Dedifferentiated amniotic fluid mesenchymal stem cell (primary cell): ENCODE results near the gene NPBWR2.
"Not testable (repeated sequence)": the region's sequence is repeated elsewhere in the genome, so short reads cannot be mapped to it uniquely, and the experiment has no call there.

Experiments
- DNase-seq: peaks from one replicate; pipeline ENCODE4 v3.0.0-alpha.2; 2016; ENCODE audit errors: extremely low spot score

NPBWR2 gene

DNA sequence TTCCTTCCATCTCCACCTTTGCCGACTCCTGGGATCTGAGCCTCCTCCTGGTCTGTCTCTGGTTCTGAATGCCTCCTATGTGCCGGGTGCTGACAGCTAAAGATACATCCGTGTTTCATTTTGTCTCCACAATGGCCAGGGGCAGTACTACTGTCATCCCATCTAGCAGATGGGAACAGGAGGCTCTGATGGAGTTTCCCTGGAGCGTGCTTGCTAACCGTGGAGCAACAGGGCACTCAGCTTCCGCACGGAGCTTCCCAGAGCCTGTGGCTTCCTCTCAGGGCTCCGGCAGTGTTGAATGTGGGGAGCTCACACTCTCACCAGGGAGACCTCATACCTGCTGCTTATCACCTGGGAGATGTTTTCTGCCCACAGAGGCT, 11.9 kb upstream of the NPBWR2 start:
- DNase-seq, result no peak

DNA sequence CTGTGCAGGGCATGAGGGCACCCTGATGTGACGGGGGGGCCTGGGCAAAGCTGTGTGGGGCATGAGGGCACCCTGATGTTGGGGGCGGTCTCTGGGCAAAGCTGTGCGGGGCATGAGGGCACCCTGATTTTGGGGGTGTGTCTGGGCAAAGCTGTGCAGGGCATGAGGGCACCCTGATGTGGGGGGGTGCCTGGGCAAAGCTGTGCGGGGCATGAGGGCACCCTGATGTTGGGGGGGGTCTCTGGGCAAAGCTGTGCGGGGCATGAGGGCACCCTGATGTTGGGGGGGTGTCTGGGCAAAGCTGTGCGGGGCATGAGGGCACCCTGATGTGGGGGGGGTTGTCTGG, 10.0 kb upstream of the NPBWR2 start:
- DNase-seq, result not testable (repeated sequence)

DNA sequence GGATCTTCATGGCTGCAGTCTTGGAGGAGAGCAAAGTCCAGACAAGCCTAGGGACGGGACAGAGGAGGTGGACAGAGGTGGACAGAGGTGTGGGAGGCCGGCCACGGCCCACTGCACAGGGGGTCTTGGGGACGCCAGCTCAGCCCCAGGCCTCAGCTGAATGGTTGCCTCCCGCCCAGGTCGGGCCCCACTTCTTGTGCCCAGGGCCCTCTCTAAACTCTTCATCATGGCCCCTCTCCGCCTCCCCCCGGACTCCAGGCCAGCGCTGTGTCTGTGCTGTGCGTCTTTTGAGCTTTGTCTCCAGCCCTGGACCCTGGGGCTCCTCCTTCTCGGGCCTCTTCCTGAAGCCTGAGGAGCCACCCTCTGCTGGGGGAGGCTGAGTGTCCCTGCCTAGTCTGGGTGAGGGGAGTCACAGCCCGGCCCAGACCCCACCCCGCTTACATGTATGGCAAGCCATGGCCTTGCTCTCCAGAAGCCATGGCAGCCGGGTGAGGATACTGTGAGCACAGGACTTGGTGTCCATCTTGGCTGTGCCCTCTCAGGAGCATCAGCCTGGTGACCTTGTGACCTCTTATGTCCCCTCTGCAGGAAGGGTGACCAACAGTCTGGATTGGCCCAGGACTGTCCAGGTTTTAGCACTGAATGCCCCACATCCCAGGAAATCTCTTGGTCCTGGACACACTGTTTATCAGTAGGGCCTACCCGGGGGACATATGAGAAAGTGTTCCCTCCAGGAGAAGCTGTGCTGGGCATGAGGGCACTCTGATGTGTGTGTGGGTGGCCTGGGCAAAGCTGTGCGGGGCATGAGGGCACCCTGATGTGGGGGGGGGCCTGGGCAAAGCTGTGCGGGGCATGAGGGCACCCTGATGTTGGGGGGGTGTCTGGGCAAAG, 9.4 kb upstream of the NPBWR2 start:
- DNase-seq, result no peak

DNA sequence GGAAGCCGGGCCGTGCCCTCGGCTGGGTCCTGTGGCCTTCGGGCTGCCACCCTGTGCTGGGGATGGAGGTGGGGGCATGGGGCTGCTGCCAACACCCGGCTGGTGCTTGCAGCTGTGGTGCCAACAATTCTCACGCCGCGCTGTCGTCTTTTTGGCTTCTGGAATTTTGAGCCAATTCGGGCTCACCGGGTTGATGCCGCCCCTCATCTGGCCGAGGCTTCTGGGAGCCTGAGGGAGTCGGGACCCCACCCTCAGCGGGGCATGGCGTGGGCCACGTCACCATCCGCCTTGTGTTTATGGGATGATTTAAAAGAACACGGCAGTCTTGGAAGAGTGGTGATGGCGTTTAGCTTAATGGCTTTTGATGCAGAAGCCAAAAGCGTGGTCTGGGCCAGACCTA, 8.7 kb upstream of the NPBWR2 start:
- no peak for DNase-seq

DNA sequence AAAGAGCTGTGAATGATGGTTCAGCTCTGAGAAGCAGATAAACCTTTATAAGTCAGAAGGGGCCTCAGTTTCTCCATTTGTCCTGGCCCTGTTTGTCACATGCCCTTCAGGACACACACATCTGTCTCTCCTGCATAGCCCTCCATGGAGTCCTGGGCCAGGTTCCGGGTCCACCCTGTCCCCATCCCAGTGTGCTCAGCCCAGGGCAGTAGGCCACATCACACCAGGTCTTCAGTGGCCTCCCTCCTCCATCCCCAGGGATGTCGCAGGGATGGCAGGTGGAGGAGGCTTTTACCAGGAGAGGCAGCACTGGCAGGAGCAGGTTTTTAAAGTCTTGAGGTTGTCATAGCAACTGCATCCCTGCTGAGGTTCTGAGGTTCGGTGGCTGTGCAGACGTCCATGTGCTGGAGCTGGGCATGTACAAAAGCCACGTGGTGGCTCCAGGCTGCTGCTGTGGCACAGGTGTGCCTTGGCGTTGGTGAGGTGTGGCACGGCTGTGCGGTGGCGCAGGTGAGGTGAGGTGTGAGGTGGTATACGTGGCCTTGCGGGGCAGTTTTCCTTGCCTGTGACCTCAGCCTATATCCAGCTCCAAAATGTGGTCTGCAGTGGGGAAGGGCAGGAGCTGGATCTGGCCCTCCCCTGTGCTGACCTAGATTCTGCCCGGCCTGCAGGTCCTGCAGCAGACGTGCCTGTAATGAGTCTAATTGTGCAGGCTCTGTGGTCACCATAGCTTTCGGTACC, 8.0 kb upstream of the NPBWR2 start:
- no peak for DNase-seq

DNA sequence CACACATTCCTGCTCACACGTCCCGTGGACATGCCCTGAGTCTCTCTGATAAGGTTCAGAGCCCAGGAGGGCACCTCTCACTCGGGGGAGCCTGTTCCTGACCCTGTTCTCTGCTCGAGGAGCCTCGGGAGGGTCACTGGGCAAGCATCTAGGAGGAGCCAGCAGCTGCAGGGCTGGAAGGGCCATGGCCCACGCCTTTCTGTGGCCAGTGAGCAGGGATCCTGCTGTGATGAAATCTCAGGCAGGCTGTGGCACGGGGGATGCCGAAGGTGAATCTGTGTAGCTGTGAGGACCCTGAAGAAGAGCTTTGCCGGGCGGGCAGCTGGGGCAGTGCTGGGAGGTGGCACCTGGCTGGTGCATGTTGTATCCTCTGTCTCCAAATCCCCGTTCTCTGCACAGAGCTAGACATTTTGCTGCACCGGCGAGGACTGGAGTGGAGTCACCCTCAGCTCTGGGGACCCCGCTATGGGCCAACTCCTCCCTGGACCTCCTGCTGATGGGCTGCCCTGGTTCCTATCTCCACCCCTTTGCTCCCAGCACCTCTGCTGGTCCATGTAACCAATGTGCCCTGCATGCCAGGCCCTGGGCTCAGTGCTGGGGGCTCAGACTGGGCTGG, 7.1 kb upstream of the NPBWR2 start:
- DNase-seq, result no peak

DNA sequence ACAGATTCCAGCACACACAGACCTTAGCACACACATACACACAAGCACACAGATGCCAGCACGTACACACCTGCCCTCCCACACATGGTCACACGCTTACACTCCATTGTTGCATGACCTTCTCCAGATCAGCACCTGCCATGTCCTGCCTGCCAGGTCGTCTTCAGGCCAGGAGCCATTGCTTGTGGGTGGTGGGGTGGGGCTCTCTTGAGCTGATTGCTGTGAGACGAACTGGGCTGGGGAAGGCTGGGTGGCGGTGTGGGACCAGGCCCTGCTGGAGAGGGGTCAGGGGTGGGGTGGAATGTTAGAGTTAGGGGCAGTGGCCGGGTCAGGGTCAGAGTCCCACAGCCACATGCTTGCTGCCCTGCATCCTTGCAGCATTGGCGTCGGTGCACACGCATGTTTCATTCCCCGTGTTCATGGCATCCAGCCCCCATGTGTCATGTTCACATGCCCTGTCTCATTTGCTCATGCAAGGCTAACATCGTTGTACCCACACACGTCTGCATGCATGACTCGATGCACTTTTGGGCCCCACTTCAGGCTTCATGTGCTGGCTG, 6.5 kb upstream of the NPBWR2 start:
- DNase-seq, result no peak

DNA sequence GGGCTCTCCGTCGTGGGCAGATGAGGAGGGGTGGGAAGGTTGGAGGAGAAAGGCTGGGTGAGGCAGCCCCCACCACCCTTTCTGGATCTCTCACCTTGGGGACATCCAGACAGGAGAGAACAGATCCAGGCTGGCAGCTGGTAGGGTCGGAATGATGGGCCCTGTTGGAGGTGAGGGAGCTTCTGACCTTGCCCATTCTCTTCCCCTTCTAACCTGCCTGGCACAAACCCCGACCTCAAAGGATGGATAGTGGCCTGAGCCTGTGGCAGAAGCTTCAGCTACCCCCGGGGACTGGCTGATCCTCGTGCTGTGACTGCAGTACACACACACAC, 6.0 kb upstream of the NPBWR2 start:
- no peak for DNase-seq

DNA sequence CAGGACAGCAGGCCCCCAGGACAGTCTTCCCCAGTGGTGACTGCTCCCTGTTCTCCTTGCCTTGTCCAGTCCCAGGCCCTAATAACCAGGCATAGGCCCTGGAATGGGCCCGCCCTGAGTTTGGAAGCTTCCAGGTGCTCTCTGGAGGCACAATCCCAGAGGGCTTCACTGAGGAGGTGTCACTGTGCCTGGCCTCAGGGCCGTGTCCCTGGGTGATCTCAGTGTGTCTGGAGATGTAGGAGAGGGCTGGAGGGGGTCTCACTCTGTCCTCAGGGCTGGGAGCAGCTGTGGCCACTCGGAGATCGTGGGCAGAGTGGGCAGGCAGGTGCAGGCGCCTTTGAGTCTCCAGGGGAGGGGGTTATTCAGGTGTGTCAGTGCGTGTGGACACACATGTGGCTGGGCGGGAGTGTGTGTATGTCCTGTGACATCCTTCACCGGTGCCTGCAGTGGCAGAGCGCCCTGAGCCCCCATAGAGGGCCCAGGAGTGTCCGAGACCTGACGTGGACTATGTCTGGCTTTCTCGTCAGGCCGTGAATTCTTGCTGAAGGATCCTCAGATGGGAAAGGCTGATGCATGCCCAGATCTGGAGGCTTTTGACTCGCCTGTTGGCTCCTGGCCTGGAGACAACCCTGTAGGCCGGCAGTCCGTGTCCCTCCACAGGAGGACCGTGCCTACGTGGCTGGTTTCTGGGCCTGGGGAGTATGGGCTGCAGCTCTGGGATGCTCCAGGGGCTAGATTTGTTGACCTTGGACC, 5.5 kb upstream of the NPBWR2 start:
- no peak for DNase-seq

DNA sequence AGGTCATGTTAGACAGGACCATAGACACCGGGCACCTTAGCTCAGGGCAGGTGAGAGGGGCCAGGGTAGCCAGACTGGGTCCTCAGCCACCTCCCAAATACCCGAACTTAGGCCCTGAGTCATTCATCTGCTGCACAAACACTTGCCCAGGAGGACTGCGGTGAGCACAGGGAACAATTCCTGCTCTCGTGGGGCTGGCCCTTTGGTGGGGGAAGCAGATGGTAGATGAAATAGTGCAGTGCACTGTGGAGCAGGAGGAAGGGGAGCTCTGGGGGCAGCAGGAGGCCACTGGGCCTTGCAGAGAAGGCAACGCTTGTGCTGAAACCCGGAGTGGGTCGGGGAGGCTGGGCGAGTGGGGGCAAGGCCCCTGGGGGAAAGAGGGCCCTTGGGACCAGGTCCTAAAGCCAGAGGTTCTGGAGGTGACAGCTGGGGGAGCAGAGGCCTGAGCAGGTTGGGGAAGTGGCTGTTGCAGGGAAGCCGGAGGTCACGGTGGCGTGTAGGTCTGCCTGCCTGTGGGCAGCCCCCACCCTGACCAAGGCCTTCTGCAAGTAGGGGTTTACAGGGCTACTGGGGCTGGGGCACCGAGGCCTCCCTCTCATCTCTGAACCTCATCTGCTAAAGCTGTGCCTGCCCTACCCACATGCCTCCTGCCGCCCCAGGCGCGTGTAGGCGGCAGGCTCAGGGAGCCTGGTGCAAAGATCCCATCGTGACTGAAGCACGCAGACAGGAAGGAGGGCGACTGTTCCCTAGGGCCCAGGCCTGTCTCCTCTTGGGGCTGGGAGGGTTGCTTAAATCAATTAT, 4.7 kb upstream of the NPBWR2 start:
- no peak for DNase-seq

DNA sequence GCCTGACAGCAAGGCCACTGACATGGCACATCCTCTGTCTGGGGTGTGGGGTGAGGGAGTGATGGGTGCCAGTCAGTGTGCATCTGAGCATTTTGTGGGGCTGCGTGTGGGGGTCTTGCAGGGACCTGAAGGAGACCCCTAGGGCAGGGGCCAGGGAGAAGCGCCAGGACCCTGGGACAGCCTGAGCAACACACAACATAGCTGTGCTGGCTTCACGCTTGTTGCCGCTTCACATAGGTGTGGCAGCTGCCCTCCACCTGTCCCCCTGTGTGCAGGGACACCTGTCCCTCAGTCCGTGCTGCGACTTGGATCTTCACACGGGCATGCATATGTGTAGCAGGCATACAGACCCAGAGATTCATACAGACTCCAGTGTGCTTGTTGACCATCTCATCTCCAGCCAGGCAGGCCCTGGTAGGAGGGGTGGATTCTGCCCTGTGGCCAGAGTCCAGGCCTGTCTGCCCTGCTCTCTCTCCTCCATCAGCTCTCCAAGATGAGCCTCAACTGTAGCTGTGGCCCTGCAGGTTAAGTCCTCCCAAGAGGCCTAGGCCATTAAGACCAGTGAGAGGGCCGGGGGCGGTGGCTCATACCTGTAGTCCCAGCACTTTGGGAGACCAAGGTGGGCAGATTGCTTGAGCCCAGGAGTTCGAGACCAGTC, 3.2 kb upstream of the NPBWR2 start:
- no peak for DNase-seq

DNA sequence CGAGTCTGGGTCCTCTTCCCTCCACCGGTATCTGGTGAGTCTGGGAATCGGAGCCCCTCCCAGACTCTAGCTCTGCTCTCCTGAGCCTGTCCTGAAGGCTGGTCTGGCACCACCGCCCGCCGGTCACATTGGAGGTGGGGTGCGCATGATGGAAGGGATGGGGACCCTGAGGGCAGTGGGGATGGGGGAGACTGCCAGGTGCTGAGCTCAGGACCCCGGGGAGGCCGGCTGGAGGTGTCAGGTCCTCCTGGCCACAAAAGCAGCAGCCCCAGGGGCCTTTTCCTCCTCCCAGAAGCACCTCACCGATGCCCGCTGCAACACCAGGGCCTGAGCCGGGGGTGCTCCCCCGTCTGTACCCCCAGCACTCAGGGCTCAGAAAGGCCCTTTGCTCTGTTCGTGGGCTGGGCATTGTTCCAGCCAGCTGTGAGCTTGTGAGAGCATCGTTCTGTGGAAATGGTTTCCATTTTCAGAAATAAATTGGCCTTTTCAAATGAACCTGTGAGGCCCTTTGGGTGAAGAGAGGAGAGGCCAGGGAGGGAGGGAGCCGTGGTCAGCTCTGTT, 2.5 kb upstream of the NPBWR2 start:
- no peak for DNase-seq

DNA sequence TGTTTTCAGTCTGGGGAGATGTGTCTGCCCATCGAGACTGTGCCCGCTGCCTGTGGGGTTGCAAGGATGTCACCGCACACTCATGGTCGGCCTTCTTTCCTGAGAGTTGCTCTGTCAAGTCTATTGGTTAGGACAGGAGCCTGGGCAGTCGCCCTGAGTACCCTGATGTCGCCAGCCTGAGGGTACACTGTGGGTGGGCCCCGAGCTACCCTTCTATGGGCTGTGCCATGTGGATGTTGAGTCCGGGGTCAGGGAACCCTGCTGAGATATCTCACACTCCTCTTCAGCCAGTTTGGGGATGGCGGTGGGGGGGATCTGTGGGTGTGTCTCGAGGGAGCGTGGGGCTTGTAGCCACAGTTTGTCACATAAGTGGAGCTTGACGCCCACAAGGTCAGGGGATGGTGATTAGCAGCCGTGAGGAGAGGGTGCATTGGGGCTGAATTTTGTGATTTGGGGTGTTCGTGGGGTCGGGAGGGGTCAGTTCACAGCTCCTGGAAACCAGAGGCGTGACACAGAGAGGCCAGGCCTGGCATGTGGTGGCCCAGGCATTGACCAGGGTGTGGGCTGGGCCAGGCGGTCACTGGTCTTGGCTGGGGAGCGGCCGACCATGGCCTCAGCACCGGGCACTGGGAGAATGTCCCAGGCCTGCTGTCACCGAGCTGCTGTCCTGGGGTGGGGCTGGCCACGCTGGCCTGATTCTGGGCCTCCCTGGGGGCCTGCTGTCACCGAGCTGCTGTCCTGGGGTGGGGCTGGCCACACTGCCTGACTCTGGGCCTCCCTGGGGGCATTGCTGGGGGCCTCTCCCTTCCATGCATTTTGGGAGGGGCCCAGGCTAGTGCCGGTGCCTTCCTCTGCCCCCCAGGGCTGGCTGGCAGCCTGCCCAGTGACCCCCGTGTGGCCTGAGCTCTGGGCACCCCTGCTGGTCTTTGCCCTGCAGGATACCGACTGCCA, 1.6 kb upstream of the NPBWR2 start:
- no peak for DNase-seq

DNA sequence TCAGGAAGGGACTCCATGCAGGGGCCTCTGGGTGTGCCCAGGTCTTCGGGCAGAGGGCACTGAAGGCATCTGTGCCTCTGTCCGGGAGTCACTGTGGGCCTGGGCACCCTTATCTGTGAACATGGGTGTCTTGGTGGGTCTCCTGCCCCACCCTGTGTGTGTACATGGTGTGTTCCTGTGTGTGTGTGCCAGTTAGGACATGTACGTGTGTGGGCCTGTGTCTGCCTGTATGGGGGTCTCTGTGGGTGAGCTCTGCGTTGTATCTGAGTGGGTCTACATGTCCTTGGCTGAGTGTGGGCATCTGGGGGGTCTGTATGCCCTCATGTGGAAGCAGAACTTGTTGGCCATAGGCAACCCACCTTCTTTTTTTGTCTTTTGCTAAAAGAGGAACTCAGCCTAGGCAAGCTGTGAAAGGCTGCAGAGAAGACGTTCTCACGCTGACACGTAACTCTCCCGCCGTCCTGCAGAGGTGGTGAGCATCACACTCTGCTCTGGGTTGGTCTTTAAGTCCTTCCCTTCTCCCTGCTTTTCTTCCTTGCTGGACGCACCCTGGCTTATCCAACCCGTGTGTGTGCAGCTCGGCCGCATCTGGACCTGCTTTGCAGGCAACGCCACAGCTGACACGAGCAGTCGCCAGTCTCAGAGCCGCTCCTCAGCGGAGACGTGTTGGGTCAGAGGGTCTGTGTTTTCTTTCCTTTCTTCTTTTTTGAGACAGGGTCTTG, 532 bp upstream of the NPBWR2 start:
- no peak for DNase-seq

DNA sequence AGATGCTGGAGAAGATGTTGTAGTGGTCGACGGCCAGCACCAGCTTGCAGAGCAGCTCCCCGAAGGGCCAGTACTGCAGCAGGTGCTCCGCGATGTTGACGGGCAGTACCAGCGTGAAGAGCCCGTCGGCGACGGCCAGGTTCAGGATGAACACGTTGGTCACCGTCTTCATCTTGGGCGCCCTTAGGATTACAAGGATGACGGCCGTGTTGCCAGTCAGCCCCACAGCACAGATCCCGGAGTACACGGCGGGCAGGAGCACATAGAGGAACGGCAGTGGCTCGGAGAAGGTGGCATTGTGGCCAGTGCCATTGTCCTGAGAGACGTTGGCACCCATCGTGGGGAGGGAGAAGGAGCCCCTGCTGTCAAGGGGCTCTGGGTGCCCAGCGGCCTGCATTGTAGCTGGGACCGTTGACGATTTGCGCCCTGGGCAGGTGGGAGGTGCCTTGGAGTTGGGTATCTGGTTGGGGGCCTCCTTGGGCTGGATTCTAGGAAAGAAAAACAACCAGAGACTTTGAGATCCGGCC, 867 bp downstream of the NPBWR2 start:
- no peak for DNase-seq

DNA sequence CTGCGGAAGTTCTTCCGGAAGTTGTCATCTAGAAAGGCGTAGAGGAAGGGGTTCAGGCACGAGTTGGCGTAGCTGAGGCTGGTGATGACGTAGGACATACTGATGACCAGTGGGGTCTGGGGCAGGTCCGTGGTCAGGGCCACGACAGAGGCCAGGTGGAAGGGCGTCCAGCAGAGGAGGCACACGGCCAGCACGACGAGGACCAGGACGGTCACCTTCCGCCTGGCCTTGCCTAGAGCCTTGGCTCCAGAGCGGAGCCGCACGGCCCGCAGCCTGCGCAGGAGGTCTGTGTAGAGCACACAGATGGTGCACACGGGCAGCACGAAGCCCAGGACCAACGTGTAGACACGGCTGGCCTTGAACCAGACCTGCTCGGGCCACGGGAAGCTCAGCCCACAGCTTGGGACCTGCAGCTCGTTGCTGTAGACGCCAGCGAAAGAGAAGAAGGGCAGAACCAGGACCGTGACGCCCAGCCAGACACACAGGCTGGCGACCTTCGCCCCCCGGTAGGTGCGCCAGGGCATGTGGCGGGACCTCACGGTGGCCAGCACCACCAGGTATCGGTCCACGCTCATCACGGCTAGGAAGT, 1.4 kb downstream of the NPBWR2 start:
- DNase-seq, result no peak

DNA sequence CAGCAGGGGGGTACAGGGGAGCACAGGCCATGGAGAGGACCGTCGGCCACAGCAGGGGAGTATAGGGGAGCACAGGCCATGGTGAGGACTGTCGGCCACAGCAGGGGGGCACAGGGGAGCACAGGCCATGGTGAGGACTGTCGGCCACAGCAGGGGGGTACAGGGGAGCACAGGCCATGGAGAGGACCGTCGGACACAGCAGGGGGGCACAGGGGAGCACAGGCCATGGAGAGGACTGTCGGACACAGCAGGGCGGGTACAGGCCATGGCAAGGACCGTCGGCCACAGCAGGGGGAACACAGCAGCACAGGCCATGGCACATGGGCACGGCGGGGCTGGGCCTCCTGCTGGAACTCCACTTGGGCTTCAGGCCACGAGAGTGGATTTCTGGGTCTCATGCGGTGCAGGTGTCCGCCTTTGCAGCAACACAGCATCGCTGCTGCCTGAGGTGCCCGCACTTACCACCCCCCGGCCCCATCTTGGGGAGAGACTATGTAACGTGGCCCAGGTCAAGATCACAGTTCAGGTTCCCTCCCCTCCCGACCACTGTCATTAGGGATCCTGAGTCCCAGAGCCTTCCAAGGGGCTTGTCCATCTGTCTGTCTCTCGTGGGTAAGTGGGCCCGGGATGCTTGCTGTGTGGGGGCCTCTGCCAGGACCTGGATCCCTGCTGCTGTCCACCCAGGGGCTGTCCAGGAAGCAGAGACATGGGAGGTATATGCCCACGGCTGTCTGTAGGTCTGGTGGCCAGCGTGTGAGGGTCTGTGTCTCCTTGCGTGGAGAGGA, 2.5 kb downstream of the NPBWR2 start:
- DNase-seq, result no peak
